Keratinocyte (primary cell): Measurements from ENCODE around the gene PLD1. TPM values are rescaled to one million over a fixed set of nuclear protein-coding genes. Genes with fewer than 3 reads are reported as not detected.

Experiments used
- DNase-seq: peaks from one replicate; pipeline ENCODE4 v3.0.0-alpha.2; 2011; ENCODE audit warnings: low read depth, missing footprints, low spot score
- FAIRE-seq: peaks from 2 replicates; lab custom pipeline; 2011; peaks lifted over from hg19 to GRCh38; lab: Jason Lieb, UNC
- H2AFZ ChIP-seq: 2 replicates; pipeline ENCODE4 v1.6.0; 2012; ENCODE audit warnings: low read length, control low read depth, inconsistent platforms; ENCODE audit not compliant: control insufficient read depth
- H3K27ac ChIP-seq: 2 replicates; pipeline ENCODE4 v1.5.1; 2011; ENCODE audit warnings: low read length; ENCODE audit not compliant: control insufficient read depth, insufficient read depth
- H3K27me3 ChIP-seq: 3 replicates; pipeline ENCODE4 v1.6.0; 2011; ENCODE audit warnings: low read length; ENCODE audit not compliant: control insufficient read depth, insufficient read depth; ENCODE audit errors: extremely low read depth
- H3K36me3 ChIP-seq, 2 experiments: 2 replicates in 1 of 2; 3 replicates in 1 of 2; pipeline ENCODE4 v1.5.1; 2011; ENCODE audit warnings: low read length in 2 of 2, mild to moderate bottlenecking in 1 of 2; ENCODE audit not compliant: control insufficient read depth in 2 of 2, insufficient read depth in 2 of 2; ENCODE audit errors: extremely low read depth in 1 of 2
- H3K4me1 ChIP-seq: 3 replicates; pipeline ENCODE4 v1.5.1; 2011; ENCODE audit warnings: low read length; ENCODE audit not compliant: control insufficient read depth, insufficient read depth; ENCODE audit errors: extremely low read depth
- H3K4me2 ChIP-seq: 3 replicates; pipeline ENCODE4 v1.6.0; 2011; ENCODE audit warnings: low read depth, low read length; ENCODE audit not compliant: control insufficient read depth, insufficient read depth; ENCODE audit errors: extremely low read depth
- H3K4me3 ChIP-seq, 3 experiments: fragments of 200-600 bp in 1 of 3; sonication (generic) in 1 of 3; 2 replicates in 2 of 3; 3 replicates in 1 of 3; pipeline ENCODE4 v1.5.1; 2011 to 2016; ENCODE audit warnings: low read length in 3 of 3, mild to moderate bottlenecking in 3 of 3, control low read depth in 2 of 3, inconsistent platforms in 1 of 3, low read depth in 1 of 3, mixed read lengths in 1 of 3, mixed run types in 1 of 3, moderate library complexity in 1 of 3; ENCODE audit not compliant: control insufficient read depth in 2 of 3, insufficient read depth in 2 of 3; ENCODE audit errors: extremely low read depth in 1 of 3
- H3K79me2 ChIP-seq: 2 replicates; pipeline ENCODE4 v1.6.0; 2012; ENCODE audit warnings: low read length; ENCODE audit not compliant: control insufficient read depth, insufficient read depth
- H3K9ac ChIP-seq: 3 replicates; pipeline ENCODE4 v1.6.0; 2011; ENCODE audit warnings: low read length; ENCODE audit not compliant: control insufficient read depth, insufficient read depth; ENCODE audit errors: extremely low read depth
- H3K9me1 ChIP-seq: 3 replicates; pipeline ENCODE4 v1.6.0; 2011; ENCODE audit warnings: low read length; ENCODE audit not compliant: control insufficient read depth, insufficient read depth; ENCODE audit errors: extremely low read depth
- H3K9me3 ChIP-seq: 2 replicates; pipeline ENCODE4 v1.5.1; 2012; ENCODE audit warnings: low read depth, low read length; ENCODE audit not compliant: control insufficient read depth
- H4K20me1 ChIP-seq: 3 replicates; pipeline ENCODE4 v1.6.0; 2011; ENCODE audit warnings: low read length; ENCODE audit not compliant: control insufficient read depth, insufficient read depth; ENCODE audit errors: extremely low read depth
- EZH2 ChIP-seq: IDR thresholded peaks from one replicate; pipeline ENCODE4 v1.6.1; 2012; ENCODE audit warnings: inconsistent platforms, mild to moderate bottlenecking, low read length, moderate library complexity
- dilution Hi-C: fragments of 300-500 bp; cut with MboI; formaldehyde crosslinking; loops from one replicate; pipeline ENCODE4 v1.7.0; 2020; ENCODE audit warnings: low sequenced_read_pairs; ENCODE audit not compliant: extremely low pct_ligation_motif_present
- polyA plus RNA-seq, 5 experiments: library from polyadenylated mRNA; depleted of rRNA in 3 of 5; stranded (reverse) in 3 of 5; stranded (forward) in 1 of 5; unstranded in 1 of 5; fragments of >200 nt; gene quantifications; 1 replicate in 1 of 5; 2 replicates in 3 of 5; 3 replicates in 1 of 5; pipeline versions ENCODE4 v1.2.1 to v1.2.3, GENCODE V29; 2011 to 2012; ENCODE audit warnings: missing spikeins in 2 of 5, low read depth in 1 of 5, low replicate concordance in 1 of 5
- TF ChIP-seq, protein P1 (sequence below), 3 experiments: IDR thresholded peaks in 1 of 3; conservative IDR thresholded peaks in 1 of 3; optimal IDR thresholded peaks in 1 of 3; 2 replicates in 2 of 3; 3 replicates in 1 of 3; pipeline versions ENCODE3 to v1.5.1; 2011; ENCODE audit warnings: low read length in 3 of 3, mild to moderate bottlenecking in 3 of 3, moderate library complexity in 2 of 3, control low read depth in 1 of 3, inconsistent platforms in 1 of 3; ENCODE audit not compliant: insufficient read depth in 2 of 3; ENCODE audit errors: extremely low read depth in 1 of 3

The PLD1 gene
- polyA plus RNA-seq, 1 donor (not counting 4 experiments of a cell fraction or from before 2014, with no cell fraction given), result 14.7 TPM

DNA sequence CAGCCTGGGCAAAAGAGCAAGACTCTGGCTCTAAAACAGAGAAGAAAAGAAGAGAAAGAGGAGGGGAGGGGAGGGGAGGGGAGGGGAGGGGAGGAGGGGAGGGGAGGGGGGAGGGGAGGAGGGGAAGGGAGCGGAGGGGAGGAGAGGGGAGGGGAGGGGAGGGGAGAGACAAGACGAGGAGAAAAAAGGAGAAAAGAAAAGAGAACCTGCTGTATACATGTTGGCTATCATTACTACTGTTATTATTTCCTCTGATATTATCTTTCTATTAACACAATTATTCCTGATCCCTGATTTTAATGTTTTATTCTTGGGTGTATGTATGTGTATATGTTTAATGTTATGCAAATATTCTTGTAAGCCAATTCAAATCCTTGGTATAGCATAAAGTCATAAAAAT lies 46.9 kb downstream of the PLD1 start:
- dilution Hi-C loops, result no loop called here
- Histone ChIP-seq H3K9ac (no peak overlapping the region), H3K4me3 (no peak overlapping the region), H3K9me1 (no peaks in the 10 kb centered on the region), H3K4me1 (no peaks in the 10 kb centered on the region), H3K27me3 (no peaks in the 10 kb centered on the region), H2AFZ (no peak overlapping the region), H3K4me2 (no peak overlapping the region), H3K79me2 (no peaks in the 10 kb centered on the region), H3K9me3 (no peaks in the 10 kb centered on the region), H3K36me3 (no peaks in the 10 kb centered on the region), H3K27ac (no peak overlapping the region), H4K20me1 (no peaks in the 10 kb centered on the region)
- FAIRE-seq, result no peak
- no peak for TF ChIP-seq EZH2
- TF ChIP-seq, protein P1, sequence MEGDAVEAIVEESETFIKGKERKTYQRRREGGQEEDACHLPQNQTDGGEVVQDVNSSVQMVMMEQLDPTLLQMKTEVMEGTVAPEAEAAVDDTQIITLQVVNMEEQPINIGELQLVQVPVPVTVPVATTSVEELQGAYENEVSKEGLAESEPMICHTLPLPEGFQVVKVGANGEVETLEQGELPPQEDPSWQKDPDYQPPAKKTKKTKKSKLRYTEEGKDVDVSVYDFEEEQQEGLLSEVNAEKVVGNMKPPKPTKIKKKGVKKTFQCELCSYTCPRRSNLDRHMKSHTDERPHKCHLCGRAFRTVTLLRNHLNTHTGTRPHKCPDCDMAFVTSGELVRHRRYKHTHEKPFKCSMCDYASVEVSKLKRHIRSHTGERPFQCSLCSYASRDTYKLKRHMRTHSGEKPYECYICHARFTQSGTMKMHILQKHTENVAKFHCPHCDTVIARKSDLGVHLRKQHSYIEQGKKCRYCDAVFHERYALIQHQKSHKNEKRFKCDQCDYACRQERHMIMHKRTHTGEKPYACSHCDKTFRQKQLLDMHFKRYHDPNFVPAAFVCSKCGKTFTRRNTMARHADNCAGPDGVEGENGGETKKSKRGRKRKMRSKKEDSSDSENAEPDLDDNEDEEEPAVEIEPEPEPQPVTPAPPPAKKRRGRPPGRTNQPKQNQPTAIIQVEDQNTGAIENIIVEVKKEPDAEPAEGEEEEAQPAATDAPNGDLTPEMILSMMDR (optimal IDR thresholded peaks at IDR 0.05 in 1 of 3, IDR thresholded peaks at IDR 0.05 in 1 of 3, conservative IDR thresholded peaks at IDR 0.05 in 1 of 3; ENCODE audit: extremely low read depth in 1 of 3, insufficient read depth in 2 of 3, low read length in 3 of 3), result no peak
- DNase-seq, result no peak

DNA sequence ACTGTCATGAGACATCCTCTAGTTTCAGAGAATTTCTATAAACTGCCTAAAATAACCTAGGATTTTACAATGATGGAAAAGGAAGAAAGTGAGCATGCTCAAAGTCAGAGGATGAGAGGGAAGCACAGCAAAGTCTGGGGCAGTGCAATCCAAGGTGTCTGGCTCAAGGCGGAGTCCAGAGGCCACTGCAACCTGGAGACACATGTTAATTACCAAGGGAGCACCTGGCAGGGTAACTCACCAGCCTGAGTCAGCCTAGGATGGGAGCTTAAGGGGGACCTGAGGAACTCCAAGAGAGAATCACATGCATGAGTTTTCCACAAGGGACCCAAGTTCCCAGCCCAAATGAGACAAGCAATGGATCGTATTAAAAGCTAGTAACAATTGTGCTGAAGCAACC lies 49.8 kb downstream of the PLD1 start:
- Histone ChIP-seq H3K9me1 (no peaks in the 10 kb centered on the region), H2AFZ (no peak overlapping the region), H3K79me2 (no peaks in the 10 kb centered on the region), H3K4me1 (peaks cover 9% of the 10 kb centered on the region), H3K27ac (no peak overlapping the region), H3K4me3 (no peak overlapping the region), H3K36me3 (no peaks in the 10 kb centered on the region), H4K20me1 (no peaks in the 10 kb centered on the region), H3K27me3 (no peaks in the 10 kb centered on the region), H3K9ac (no peak overlapping the region), H3K9me3 (no peaks in the 10 kb centered on the region), H3K4me2 (no peak overlapping the region)
- DNase-seq (no peak), FAIRE-seq (no peak)
- dilution Hi-C loops, result no loop called here
- TF ChIP-seq EZH2, result no peak
- TF ChIP-seq, protein P1 (optimal IDR thresholded peaks at IDR 0.05 in 1 of 3, IDR thresholded peaks at IDR 0.05 in 1 of 3, conservative IDR thresholded peaks at IDR 0.05 in 1 of 3; ENCODE audit: extremely low read depth in 1 of 3, insufficient read depth in 2 of 3, low read length in 3 of 3), result no peak
